B cell (primary cell): ENCODE measurements around the gene EHD4.

ENCODE experiments used
- CTCF ChIP-seq: fragments of 200-600 bp; IDR thresholded peaks from one replicate; pipeline ENCODE4 v1.8.0; 2022; ENCODE audit warnings: antibody characterized with exemption, mild to moderate bottlenecking
- EZH2 ChIP-seq: IDR thresholded peaks from 2 replicates; pipeline ENCODE4 v1.6.1; 2012; ENCODE audit warnings: borderline replicate concordance, low read depth, mild to moderate bottlenecking, moderate library complexity, low read length; ENCODE audit not compliant: insufficient read depth, poor library complexity, severe bottlenecking

GRCh38 chr15:41914411-41914810, 57.9 kb downstream of the EHD4 start:
- TF ChIP-seq CTCF (no peak), EZH2 (no peak)
